Body of pancreas (tissue), 4 donors: Measurements from ENCODE around the gene WWOX.

ENCODE experiments used
- CTCF ChIP-seq, 7 experiments: fragments of 450-650 bp in 4 of 7; fragments of 200-600 bp in 3 of 7; sonication (generic) in 3 of 7; IDR thresholded peaks; one replicate each; pipeline ENCODE4 v1.5.1; 2016 to 2019; ENCODE audit warnings: antibody characterized with exemption in 7 of 7
- POLR2A ChIP-seq, 3 donors: fragments of 450-650 bp; IDR thresholded peaks; one replicate each; pipeline ENCODE4 v1.6.1; 2016; ENCODE audit warnings: antibody characterized with exemption in 3 of 3, mild to moderate bottlenecking in 2 of 3

- TF ChIP-seq POLR2A (IDR thresholded peaks at IDR 0.05) (no peak), CTCF (IDR thresholded peaks at IDR 0.05) (no peak)
Measured at GRCh38 chr16:78894886-78895285, 795.4 kb downstream of the WWOX start.
